Suprapubic skin (tissue), 2 donors: ENCODE results near the gene FYN.

Experiments
- EP300 ChIP-seq: sonication (generic); formaldehyde crosslinking; IDR thresholded peaks from one replicate; pipeline ENCODE4 v1.6.1; 2017; ENCODE audit warnings: antibody characterized with exemption
- POLR2A ChIP-seq, 2 donors: fragments of 450-650 bp; IDR thresholded peaks; one replicate each; pipeline ENCODE4 v1.6.1; 2017; ENCODE audit warnings: antibody characterized with exemption in 2 of 2, mild to moderate bottlenecking in 2 of 2, moderate library complexity in 2 of 2

DNA sequence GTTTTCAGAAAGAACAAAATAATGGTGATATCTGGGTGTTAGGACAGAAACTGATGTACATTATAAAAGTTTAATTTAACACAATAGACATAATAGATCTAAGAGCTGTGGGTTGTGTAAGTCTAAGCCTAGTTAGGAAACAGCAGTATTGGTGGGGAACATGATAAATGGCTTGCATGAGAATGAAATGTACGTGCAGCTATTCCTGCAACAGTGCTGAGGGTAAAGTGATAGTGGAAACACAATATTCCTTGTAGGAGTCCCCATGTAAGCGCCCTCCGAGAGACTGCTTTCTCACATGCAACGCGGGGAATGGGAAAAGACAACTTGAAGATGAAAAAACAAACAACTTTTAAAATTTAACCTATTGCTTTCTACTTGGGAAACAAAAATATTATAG, 171.0 kb downstream of the FYN start:
- TF ChIP-seq POLR2A (IDR thresholded peaks at IDR 0.05) (no peak), EP300 (no peak)
